Brain pericyte (primary cell): Measurements from ENCODE around the gene CD247.

Experiments
- DNase-seq: peaks from one replicate; pipeline ENCODE4 v3.0.0-alpha.2; 2012; ENCODE audit warnings: low read depth, low spot score

Gene CD247

DNA sequence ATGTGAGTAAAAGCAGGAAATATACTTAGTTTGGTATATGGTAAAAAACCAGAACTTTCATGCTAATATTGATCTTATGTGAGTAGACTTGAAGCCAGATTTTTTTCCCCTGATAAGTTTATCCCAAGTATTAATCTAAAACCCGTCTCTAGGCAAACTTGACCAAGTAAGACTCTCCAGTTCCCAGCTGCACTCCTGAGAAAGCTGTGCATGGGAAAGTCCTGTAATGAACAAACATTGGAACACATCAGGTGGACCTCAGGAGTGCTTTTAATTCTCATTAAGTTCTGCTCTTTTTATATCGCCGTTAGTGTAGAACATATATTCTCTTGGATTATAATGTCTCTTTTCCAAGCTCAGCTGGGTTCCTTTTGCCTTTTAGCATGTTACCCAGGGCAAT is 105.0 kb downstream of the CD247 start:
- no peak for DNase-seq

- DNase-seq = no peak
Measured at GRCh38 chr1:167412920-167413319, 105.4 kb downstream of the CD247 start.

DNA sequence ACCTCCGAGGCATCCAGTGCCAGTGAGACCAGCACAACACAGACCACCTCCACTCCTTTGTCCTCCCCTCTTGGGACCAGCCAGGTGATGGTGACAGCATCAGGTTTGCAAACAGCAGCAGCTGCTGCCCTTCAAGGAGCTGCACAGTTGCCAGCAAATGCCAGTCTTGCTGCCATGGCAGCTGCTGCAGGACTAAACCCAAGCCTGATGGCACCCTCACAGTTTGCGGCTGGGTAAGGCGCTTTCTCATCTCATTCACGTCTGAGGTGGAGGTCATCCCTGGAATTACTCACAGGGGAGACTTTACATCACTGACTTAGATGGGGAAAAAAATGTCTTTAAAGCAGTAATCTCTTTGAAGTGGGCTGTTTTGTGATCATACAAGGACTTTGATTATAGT is 106.3 kb downstream of the CD247 start:
- DNase-seq = no peak

GRCh38 chr1:167409183-167409582 is 109.1 kb downstream of the CD247 start:
- no peak for DNase-seq

DNA sequence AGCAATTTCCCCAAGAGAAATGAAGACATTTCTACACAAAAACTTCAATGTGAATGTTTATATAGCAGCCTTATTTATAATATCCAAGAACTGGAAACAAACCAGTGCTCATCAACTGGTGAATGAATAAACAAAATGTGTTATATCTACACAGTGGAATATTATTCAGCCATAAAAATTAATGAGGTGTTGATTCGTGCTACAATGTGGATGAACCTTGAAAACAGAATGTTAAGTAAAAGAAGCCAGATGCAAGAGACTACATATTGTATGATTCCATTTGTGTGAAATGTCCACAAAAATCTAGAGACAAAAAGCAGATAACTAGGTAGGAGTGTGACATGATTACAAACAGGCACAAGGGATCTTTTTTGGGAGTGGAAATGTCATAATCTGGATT is 110.0 kb downstream of the CD247 start:
- DNase-seq = no peak

- no peak for DNase-seq
Measured at GRCh38 chr1:167404908-167405307, 113.4 kb downstream of the CD247 start.

- no peak for DNase-seq
Measured at GRCh38 chr1:167404161-167404888, 114.0 kb downstream of the CD247 start.

DNA sequence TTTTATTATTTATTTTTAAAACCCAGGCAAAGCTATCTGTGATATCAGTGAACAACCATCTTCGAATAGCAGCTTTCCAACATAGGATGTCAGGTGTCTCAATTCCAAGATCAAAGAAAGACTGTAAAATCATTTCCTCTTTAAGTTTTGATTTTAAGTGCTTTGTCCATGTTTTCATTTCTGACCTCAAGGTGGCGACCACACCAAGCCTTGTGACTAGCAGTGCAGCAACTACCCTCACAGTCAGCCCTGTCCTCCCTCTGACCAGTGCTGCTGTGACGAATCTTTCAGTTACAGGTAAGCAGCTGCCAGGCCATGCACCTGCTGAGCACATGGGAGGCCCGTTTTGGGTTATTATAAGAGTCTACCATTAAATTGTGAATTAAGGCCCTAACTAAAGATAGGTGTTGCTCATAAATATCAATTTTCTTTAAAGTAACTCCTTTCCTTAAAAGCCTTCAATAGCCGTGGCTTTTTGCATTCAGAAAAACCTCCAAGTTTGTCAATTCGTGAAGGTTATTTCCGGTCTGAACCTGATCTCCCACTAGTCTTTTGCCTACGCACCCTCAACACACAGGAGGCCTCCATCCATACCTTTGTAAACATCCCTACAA is 117.0 kb downstream of the CD247 start:
- no peak for DNase-seq

- DNase-seq = no peak
Measured at GRCh38 chr1:167400359-167400953, 117.9 kb downstream of the CD247 start.

- DNase-seq = no peak
Measured at GRCh38 chr1:167392200-167392696, 126.1 kb downstream of the CD247 start.

GRCh38 chr1:167388976-167389375 is 129.4 kb downstream of the CD247 start:
- no peak for DNase-seq

GRCh38 chr1:167387251-167387910 is 130.9 kb downstream of the CD247 start:
- no peak for DNase-seq
